HEK293 (cell line): ENCODE results near the gene PYURF.

Experiments
- CTCF ChIP-seq: fragments of 450-650 bp; formaldehyde crosslinking; IDR thresholded peaks from 2 replicates; pipeline ENCODE4 v1.5.1; 2016; ENCODE audit warnings: missing biosample characterization, missing genetic modification characterization
- WT1 ChIP-seq: fragments of 450-650 bp; formaldehyde crosslinking; IDR thresholded peaks from 2 replicates; pipeline ENCODE4 v1.5.1; 2016; ENCODE audit warnings: missing biosample characterization, missing genetic modification characterization
- ZNF423 ChIP-seq: fragments of 450-650 bp; formaldehyde crosslinking; IDR thresholded peaks from 2 replicates; pipeline ENCODE4 v1.5.1; 2016; ENCODE audit warnings: missing biosample characterization, missing genetic modification characterization

GRCh38 chr4:88518911-88519310 is 4.7 kb downstream of the PYURF start:
- TF ChIP-seq CTCF (tag by site-specific recombination) = no peak
- no peak for TF ChIP-seq WT1 (tag by site-specific recombination)
- no peak for TF ChIP-seq ZNF423
